Stimulated activated CD8-positive, alpha-beta memory T cell treated with anti-CD3 and anti-CD28 coated beads, Interleukin-15, amount 100 ng/mL, for 24 hours (primary cell): ENCODE data around the gene DPH7.
"Not testable (repeated sequence)": the region's sequence is repeated elsewhere in the genome, so short reads cannot be mapped to it uniquely, and the experiment has no call there.

Experiments used
- DNase-seq: peaks from one replicate; pipeline ENCODE4 v3.0.0-alpha.2; 2020; ENCODE audit warnings: low read depth

Gene DPH7

DNA sequence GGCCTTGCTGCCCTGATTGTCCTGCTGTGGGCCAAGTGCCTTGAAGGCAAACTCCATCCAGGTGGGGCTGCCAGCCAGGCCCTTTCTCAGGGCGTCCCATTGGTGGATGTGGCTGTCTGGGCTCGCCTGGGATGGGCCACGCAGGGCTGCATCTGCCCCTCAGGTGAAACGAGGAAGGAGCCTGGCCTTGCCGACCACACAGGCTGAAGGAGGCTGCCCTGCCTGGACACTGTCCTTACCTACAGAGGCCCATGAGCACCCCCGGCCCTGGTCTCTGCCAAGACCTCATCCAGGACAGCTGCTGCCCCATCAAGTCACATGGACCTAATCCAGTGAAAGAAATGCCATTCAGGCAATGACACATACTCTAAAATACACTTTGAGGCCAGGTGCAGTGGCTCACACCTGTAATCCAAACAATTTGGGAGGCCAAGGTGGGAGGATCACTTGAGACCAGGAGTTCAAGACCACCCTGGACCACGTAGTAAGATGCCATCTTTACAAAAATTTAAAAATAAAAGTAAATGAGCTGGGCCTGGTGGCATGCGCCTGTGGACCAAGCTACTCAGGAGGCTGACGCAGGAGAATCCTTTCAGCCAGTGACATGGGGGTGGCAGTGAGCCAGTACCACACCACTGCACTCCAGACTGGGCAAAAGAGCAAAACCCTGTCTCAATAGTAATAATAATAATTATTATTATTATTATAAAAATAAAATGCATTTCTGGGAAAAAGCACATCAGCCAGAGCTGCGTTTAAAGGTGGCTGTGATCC lies 62.4 kb downstream of the DPH7 start:
- DNase-seq, result no peak

DNA sequence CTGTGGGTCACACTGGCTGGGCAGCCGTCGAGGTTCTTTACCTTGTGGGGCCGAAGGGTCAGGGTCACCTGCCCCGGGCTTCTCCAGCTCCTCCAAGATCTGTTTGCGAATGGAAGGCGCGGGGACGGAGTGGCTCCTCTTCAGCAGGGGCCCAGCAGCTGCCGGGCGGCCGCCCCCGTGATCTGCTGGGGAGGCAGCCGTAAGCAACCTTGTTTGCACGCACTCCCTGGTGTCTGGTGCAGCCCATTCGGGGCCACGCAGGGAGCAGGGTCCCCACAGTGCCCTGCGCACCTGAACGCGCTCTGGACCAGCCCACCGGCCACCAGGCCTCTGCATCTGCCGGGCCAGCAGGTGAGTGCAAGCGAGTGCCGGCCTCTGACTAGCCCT lies 63.4 kb downstream of the DPH7 start:
- DNase-seq, result no peak

DNA sequence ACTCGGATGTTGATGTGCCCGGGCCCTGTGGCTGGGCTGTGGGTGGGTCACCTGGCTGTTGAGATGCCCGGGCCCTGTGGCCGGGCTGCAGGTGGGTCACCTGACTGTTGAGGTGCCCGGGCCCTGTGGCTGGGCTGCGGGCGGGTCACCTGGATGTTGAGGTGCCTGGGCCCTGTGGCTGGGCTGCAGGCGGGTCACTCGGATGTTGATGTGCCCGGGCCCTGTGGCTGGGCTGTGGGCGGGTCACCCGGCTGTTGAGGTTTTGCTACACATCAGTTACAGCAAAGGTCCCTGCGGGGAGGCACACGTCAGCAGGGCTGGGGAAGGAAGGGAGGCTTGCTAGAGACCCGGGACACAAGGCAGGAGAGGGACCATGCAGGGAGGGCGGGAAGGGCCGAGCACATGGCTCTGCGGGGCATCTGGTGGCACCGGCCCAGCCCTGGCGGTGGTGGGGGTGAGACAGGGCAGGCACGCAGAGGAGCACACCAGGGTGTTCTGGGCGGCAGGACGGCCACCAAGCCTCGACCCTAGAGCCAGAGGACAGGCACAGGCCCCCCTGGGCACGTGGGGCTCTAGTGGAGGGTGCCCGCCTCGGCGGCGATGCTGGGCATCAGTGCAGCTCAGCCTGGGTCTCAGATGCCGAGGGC lies 63.9 kb downstream of the DPH7 start:
- DNase-seq, result no peak

DNA sequence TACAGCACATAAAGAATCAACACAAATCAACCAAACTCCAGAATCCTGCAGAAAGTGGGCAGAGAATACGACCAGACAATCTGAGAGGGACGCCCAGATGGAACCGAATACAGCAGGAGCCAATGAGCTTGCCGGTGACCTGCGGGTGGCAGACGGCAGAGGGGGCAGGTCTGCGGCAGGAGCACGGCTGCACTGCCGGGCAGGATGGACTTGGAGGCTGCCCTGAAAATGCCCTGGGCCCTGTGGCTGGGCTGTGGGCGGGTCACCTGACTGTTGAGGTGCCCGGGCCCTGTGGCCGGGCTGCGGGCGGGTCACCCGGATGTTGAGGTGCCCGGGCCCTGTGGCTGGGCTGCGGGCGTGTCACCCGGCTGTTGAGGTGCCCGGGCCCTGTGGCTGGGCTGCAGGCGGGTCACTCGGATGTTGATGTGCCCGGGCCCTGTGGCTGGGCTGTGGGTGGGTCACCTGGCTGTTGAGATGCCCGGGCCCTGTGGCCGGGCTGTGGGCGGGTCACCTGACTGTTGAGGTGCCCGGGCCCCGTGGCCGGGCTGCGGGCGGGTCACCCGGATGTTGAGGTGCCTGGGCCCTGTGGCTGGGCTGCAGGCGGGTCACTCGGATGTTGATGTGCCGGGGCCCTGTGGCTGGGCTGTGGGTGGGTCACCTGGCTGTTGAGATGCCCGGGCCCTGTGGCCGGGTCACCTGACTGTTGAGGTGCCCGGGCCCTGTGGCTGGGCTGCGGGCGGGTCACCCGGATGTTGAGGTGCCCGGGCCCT lies 64.7 kb downstream of the DPH7 start:
- not testable (repeated sequence) for DNase-seq

DNA sequence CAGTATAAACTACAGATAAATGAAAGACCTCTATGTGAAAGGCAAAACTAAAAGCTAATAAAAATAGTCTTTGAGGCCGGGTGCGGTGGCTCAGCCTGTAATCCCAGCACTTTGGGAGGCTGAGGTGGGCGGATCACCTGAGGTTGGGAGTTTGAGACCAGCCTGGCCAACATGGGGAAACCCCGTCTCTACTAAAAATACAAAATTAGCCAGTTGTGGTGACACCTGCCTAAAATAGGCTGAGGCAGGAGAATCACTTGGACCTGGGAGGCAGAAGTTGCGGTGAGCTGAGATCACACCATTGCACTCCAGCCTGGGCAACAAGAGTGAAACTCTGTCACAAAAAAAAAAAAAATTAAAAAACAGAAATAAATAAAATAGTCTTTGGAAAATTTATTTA lies 65.6 kb downstream of the DPH7 start:
- DNase-seq, result not testable (repeated sequence)

DNA sequence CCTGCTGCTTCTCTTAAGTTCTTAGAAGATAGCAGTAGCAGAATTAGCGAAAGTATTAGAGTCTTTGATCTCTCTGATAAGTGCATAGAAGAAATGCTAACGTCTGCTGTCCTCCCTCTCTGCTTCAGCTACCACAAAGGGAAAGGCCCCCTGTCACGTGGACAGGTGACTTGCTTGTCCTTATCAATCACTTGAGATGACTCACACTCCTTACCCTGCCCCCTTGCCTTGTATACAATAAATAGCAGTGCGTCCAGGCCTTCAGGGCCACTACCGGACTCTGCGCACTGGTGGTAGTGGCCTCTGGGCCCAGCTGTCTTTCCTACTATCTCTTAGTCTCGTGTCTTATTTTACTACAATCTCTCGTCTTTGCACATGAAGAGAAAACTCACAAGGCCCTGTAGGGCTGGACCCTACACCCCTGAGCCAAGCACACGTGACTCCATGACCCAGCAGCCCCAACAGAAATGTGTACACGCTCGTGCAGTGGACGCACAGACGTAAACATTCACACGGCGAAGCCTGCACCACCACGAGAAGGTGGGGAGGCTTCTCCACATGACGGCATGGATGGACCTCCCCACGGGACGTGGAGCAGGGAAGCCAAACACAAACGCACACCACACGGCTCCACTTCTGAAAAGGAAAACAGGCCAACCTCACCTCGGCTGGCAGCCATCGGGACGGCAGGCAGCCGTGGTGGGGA lies 66.8 kb downstream of the DPH7 start:
- DNase-seq, result no peak

DNA sequence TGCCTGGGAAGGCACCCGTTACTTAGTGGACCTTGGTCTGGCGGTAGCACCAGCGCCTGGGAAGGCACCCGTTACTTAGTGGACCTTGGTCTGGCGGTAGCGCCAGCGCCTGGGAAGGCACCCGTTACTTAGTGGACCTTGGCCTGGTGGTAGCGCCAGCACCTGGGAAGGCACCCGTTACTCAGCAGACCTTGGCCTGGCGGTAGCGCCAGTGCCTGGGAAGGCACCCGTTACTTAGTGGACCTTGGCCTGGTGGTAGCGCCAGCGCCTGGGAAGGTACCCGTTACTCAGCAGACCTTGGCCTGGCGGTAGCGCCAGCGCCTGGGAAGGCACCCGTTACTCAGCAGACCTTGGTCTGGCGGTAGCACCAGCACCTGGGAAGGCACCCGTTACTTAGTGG lies 67.6 kb downstream of the DPH7 start:
- DNase-seq, result not testable (repeated sequence)

DNA sequence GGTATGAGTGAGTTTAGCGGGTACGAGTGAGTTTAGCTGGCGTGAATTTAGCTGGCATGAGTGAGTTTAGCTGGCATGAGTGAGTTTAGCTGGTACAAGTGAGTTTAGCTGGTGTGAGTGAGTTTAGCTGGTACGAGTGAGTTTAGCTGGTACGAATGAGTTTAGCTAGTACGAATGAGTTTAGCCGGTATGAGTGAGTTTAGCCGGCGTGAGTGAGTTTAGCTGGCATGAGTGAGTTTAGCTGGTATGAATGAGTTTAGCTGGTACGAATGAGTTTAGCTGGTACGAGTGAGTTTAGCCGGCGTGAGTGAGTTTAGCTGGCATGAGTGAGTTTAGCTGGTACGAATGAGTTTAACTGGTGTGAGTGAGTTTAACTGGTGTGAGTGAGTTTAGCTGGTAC lies 69.5 kb downstream of the DPH7 start:
- no peak for DNase-seq

DNA sequence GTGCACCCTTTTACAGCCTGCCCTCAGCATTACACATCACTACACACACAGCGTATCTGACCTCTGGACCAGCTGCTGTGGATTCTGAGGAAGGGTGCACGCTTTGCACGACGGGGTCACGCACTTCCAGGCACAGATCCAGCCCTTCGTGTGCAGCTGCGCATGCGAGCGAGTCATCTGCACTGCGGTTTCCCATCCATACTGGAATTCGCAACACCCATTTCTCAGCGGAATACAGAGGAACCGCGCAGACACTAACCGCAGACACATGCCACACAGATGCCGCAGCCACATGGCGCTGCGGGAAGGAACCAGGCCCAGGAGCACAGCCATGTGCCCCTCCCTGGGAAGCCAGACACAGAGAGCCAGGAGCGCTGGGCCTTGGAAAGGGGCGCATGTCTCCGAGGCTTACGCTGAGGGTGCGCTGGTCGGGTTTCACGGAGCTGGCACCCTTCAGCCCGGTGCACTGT lies 72.0 kb downstream of the DPH7 start:
- DNase-seq, result no peak

DNA sequence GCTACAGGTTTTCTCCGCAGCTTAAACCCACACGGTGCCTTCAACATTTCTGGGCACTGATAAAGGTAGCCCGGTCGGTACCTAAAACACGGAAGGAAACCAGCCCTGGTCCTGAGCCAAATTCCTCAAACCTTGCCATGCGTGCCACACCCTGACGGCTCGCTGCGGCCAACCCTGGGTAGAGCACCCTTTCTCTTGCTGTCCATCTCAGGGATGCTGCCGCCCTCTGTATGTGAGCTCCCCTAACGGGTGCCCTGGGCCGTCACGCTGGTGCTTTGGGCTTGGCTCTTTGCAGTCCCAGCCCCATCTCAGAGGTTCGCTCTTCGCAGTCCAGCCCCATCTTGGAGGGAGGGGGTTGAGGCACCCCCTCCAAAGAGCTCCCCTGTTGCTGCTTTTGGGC lies 72.5 kb downstream of the DPH7 start:
- no peak for DNase-seq

DNA sequence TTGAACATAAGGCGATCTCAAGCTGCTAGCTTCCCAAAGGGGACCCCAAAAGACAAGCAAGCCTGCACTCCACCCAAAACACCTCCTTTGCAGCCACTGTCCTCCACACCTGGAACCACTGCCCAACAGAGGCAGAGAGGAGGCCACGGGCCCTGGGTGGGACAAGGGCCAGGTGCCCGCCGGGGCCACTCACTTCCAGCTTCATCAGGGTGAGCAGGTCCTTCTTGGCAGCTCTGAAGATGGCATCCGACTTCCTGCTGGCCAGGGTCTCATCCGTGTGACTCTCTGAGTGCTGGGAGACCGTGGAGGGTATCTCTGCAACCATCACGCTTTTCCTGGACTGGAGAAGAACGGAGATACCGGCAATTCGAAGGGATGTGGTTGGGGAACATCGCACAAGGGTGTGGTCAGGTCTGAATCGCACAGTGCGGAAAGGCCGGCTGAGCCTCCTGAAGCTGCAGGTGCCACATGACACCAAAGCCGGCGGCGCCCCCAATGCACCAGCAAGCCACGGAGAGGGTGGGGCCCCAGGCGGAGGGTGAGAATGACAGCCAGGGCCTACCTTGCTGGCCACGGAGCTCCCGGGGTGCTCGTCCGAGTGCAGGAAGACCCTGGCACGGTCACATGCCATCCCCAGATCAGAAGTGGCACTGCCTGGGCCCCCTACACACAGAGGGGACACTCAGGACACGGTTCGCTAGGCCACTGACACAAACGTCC lies 73.1 kb downstream of the DPH7 start:
- DNase-seq, result no peak
